Stimulated activated CD4-positive, alpha-beta T cell treated with anti-CD3 and anti-CD28 coated beads, TNF-alpha, amount 100 ng/mL, for 4 hours (primary cell): ENCODE data around the gene DENR.
"Not testable (repeated sequence)": the region's sequence is repeated elsewhere in the genome, so short reads cannot be mapped to it uniquely, and the experiment has no call there.

Source experiments
- DNase-seq, 3 experiments: peaks; one replicate each; pipeline ENCODE4 v3.0.0-alpha.2; 2020; ENCODE audit warnings: low read depth in 3 of 3

Gene DENR, protein sequence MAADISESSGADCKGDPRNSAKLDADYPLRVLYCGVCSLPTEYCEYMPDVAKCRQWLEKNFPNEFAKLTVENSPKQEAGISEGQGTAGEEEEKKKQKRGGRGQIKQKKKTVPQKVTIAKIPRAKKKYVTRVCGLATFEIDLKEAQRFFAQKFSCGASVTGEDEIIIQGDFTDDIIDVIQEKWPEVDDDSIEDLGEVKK

DNA sequence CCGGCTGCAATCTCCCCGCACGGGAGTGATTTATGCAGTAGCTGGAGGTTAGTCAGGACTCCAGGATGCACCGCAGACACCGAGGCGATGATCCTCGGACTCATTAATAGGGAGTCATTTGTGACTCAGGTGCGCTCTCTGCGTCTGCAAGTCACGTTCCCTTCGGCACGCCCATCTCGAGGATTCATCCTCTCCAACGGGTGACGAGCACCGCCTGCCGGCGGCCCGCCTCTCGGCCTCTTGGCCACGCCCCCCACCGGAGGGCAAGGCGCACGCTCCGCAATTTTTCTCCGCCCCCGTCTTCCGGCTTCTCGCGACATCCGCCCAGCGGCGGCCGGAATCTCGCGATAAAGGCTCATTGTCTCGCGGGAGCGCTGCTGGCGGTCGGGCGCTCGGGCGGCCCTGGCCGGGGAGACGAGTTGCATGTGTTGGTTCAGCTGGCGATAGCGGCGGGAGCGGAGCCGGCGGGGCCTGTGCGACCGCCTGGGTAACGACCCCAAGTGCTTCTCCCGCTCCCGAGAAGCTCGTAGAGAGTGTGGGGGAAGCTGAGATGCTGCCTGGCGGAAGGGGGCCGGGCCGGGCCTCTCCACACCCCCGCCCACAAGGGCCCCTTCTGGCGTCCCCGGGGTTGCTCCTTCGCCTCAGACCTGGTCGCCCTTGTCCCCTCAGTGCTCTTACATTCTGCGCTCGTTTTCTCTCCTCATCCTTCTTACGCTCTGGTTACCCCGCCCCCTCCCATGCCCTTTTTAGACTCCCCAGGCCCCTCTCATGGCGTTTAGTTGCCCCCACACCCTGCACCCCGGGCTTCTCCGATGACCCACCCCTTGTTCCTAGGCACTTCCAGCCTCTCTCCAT lies at the start of gene DENR:
Gene DENR (plus strand): TSS at position 361 of the 855 bp plus-strand sequence. CDS start 878 bp downstream, outside the sequence.
- DNase-seq = peak; percentile 99 to 100 (median 99)

DNA sequence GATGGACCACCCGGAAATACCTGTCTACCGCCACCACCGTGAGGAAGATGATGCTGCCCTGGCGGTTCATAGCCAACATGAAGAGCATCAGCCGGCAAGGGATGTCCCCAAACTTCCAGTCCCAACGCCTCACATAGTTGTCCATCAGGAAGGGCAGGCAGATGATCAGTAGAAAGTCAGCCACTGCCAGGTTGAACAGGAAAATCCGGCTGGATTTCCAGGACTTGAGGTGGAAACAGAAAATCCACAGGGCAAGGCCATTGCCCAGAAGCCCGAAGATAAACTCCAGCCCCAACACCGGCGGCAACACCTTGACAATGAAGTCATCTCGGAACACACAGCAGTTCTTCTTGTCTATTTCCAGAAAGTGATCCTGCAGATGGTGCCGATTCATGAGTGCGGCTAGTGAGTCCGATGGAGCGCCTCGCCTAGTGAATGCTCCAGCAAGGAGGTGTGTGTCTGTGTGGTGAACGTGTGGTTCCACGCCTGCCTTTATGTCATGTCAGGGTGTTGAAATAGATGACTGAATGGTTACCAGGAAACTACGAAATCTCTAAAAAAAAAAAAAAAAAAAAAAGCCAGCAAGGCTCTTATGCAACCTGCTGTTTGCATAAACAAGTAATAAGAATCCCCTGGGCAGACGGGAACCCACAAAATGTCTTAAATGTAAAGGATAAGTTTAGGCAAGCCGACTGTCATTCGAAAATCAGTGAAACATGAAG lies 49.6 kb upstream of the DENR start, which contains the start of gene HCAR2:
Gene HCAR2 (minus strand): TSS at position 468 of the 722 bp plus-strand sequence. CDS start 74 bp downstream, at position 394.
- not testable (repeated sequence) for DNase-seq

DNA sequence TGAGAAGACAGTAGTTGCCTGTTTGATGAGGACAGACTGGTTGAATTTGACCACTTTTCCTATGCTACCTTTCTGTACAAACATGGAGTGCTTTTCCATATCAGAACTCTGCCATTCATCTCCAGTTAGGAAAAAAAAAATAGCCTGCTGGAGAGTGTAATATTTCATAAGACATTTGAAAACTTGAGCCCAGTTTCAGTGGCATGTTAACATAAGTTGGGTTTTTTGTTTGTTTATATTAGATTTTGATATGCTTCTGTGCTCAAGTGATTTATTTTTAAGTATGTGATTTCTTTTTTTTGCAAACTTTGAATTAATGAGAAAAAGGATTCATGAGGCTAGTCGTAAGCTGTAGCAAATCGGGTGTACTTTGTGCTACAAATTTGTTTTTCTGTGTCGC lies 48.8 kb upstream of the DENR start:
- DNase-seq = not testable (repeated sequence)

DNA sequence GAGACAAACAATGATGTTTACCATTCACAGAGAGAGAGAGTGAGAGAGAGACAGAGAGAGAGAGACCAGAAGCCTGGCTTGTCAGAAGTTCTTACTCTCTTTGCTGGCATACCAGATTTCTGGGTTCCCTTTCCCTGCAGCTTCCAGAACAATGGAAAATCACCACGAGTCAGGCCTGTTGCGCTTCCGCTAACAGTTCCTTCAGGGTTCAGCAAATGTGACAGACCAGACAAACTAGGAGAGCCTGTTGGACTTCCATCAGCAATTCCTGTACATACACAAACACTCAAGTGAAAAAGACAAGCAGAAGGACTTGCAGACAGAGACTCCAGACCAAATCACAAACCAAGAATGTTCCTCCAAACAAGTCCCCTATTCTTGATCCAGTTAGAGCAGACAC lies 43.3 kb upstream of the DENR start:
- DNase-seq = not testable (repeated sequence)

DNA sequence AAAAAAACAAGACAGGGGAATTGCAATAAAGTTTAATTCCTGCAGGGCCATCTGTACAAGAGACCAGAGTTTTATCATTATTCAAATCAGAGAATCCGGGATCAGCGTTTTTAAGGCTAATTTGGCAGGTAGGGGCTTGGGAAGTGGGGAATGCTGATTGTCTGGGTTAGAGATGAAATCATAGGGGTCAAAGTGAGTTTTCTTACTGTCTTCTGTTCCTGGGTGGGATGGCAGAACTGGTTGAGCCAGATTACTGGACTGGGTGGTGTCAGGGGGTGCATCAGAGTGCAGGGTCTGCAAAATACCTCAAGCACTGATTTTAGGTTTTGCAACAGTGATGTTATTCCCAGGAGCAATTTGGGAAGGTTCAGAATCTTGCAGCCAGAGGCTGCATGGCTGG lies 42.3 kb upstream of the DENR start:
- DNase-seq = not testable (repeated sequence)

DNA sequence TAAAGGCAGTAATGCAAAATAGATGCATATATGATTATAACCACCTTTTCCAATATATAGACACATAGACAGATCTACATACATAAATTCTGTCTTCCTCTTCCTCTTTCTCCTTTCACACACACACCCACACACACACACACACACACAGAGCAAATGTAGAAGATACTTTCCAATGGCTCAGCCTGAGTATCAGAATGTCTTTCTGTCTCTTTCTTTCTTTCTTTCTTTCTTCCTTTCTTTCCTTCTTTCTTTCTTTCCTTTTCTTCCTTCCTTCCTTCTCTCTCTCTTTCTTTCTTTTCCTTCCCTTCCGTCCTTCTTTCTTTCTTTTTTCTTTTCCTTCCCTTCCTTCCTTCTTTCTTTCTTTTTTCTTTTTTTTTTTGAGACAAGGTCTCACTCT lies 41.4 kb upstream of the DENR start:
- not testable (repeated sequence) for DNase-seq

DNA sequence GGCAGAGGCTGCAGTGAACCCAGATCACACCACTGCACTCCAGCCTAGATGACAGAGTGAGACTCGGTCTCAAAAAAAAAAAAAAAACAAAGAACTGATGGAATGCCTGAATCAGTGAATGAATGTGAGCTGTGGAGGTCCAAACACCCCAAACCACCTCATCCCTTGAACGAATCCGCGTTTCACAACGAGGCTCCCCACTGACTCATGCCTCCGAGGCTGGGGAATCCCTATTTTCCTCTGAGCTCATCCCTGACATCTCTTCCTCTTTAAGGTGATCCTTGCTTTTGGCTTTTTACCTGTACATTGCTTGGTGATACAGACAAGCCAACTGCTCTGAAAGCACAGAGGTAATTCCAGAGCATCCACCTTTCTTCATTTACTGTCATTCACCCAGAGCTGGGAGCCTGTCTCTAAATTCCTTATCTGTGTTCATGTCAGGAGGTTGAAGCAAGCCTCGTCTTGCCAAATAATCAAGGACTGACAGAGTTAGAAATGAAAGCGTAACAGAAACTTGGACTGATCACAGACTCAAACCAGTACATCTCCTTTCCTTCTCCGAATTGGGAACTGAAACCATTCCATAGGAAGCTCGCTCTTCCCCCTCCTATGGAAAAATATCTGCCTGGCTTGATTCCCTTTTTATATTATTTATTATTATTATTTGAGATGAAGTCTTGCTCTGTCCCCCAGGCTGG lies 39.0 kb upstream of the DENR start:
- not testable (repeated sequence) for DNase-seq

DNA sequence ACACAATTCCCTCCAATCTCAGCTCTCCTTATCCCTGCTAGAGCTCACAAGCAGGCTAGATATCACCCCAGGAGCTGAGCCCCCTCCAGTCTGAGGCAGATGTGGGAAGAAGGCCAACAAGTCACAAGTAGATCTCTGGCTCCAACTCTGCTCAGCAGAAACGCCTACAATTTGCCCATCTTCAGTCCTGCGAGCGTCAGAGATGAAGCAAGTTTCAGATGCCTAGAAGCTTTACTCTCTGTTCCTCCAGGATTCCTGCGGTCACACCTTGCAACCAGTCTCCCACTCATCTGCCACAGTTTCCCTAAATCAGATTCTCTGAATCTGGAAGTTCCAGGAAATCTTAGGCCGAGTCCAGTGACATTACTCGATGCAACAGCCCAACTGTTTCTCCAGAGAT lies 37.4 kb upstream of the DENR start:
- DNase-seq = not testable (repeated sequence)

DNA sequence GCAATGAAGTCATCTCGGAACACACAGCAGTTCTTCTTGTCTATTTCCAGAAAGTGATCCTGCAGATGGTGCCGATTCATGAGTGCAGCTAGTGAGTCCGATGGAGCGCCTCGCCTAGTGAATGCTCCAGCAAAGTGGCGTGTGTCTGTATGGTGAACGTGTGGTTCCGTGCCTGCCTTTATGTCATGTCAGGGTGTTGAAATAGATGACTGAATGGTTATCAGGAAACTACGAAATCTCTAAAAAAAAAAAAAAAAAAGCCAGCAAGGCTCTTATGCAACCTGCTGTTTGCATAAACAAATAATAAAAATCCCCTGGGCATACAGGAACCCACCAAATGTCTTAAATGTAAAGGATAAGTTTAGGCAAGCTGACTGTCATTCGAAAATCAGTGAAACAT lies 36.0 kb upstream of the DENR start, which contains the start of gene HCAR3:
Gene HCAR3 (minus strand): TSS at position 154 of the 400 bp plus-strand sequence. CDS start 74 bp downstream, at position 80.
- DNase-seq = not testable (repeated sequence)

DNA sequence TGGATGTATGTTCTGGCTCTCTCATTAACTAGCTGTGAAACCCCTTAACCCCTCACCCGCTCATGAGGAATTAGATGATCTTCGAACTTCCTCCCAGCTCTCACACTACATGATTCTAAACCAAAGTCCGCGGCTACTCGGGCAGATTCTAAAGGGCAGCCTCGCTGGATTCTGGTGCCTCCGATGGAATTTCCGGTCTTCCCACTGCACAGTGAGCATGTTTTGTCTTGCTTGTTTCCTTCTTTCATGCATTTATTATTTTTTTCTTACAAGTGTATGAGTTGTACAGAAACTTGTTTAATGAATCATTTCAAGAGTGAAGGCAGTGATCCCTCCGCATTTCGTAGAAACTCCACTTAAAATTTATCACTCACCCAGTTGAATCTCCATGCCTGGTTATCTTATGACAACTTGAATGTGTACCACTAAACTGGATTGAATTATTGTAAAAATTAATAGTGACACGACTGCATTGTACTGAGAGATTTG lies 31.5 kb upstream of the DENR start:
- DNase-seq = no peak

DNA sequence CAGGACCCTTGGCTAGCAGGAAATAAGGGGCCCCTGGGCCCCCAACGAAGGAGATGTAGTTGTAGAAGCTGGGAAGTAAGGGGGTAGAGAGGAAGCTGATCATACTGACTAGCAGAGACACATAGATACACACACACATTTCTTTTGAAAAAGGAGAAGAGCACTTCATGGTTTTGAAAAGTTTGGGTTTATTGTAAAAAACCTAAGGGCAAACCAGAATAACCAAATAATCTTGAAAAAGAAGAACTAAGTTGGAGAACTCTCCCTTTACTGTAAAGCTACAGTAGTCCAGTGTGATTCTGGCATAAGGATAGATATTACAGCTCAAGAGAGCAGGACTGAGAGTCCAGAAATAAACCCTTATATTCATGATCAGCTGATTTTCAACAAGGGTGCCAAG lies 30.2 kb upstream of the DENR start:
- no peak for DNase-seq

DNA sequence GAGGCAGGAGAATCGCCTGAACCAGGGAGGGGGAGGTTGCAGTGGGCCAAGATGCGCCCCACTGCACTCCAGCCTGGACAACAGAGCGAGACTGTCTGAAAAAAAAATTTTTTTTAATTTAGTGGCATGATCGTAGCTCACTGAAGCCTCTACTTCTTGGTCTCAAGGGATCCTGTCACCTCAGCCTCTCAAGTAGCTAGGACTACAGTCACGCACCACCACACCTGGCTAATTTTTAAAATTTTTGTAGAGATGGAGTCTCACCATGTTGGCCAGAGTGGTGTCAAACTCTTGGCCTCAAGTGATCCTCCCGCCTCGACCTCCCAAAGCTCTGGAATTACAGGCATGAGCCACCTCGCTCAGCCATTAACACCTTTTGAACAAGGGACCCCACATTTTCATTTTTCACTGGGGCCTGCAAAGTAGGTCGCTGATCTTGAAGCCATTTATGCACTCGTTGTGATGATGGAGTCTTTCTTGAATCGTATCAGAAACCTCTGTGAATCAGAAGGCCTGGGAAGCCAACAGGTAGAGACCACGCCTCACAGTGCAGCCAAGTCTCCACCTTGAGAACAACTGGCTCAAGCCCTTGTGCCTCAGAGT lies 27.9 kb upstream of the DENR start:
- DNase-seq = no peak

DNA sequence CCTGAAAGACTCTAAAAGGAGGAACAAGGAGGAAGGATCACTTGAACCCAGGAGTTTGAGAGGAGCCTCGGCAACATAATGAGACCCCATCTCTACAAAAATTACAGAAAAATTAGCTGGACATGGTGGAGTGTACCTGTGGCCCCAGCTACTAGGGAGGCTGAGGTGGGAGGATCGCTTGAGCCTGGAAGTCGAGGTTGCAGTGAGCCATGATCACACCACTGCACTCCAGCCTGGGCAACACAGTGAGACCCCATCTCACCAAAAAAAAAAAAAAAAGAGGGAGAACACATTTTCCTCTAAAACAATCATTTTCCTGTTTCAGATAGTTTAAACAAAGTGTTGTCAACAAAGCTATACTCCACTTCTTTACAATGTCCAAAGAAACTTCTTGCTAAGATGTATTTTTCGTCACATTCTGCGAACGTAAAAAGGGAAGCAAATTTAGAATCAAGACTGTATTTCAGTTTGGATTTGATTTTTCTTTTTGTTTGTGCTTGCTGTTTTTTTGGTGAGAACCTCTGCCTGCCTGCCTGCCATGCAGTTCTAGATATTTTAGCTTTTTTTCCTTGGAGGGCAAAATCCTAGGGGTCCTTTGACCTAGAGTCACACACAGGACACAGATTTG lies 27.1 kb upstream of the DENR start:
- no peak for DNase-seq

DNA sequence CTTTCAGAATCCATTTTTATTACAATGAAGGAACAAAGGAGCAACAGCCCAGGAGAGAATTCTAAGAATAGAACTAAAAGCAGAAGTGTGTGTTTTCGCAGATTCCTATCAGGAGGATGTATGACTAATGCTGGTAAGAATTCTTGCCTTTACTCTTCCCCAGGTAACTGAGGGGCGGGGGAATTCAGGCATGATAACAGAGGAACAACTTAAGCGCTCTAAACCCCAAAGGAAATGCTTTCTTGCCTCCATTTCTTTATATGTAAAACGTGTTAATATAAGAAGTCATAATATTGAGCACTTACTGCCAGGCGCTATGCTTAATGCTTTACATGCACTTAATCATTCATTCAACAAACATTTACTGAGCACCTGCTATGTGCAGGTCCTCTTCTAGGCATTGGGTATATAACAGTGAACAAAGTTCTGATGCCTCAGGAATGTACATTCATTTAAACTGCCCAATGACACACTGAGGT lies 26.5 kb upstream of the DENR start:
- DNase-seq = peak in 1 of 3 experiments; percentile 12

DNA sequence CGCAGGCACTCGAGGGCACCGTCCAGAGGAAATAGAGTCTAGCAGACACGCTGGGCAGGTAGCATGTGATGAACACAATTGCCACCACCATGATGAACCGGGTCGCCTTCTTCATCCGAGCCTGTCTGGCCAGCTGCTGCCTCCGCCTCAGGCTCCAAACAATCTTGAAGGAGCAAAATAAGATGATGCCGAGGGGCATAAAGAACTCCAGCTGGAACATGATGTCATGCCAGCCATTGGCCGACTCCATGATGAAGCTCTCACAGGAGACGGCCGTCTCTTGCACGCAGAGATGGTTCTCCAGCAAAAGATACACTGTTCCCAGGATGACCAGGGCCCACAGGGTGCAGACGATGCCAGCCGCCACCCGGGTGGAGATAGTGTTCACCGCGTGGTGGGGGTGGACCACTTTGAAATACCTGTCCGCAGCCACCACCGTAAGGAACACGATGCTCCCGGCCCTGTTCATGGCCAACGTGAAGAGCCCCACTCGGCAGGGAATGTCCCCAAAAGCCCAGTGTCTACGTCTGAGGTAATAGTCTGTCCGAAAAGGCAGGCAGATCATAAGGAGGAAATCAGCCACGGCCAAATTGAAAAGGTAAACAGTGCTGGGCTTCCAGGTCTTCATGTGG lies 22.9 kb upstream of the DENR start:
- no peak for DNase-seq

DNA sequence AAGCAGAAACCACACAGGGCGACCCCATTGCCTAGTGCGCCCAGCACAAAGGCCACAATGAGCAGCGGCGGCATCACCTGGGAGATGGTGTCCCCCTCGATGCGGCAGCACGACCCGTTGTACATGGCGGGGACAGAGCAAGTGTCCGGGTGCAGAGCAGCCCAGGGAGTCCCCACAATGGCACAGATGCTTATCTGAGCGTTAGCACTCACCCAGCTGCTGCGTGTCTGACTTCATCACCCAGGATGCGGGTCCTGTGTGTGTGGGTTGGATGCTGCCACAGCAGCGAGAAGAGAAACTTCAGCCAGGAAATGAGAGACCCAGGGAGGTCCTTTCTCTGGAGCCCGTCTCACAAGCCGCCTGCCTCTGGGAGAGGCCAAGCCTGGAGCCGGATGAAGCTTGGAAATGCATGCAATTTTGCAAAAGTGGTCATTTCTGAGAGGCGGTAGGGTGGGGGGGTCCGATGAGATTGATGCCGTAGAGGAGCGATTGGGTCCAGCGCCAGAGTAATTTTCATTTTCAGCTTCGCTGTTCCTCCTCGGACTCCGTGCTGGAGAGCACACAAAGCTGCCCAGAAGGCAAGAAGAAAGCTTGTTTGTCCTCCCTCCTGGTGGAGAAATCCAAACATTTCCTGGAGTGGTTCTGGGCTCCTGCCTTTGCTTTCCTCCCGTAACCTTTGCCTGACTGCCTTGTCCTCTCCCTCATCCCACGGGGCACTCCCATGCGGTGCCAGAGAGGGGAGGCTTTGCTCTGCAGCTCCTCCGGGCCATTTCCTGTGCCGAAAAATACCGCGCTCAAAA lies 22.2 kb upstream of the DENR start, which contains the start of gene HCAR1:
Gene HCAR1 (minus strand): TSS at position 630 of the 800 bp plus-strand sequence. CDS start 505 bp downstream, at position 125.
- peak in 2 of 3 experiments; percentile 22 to 33 for DNase-seq

DNA sequence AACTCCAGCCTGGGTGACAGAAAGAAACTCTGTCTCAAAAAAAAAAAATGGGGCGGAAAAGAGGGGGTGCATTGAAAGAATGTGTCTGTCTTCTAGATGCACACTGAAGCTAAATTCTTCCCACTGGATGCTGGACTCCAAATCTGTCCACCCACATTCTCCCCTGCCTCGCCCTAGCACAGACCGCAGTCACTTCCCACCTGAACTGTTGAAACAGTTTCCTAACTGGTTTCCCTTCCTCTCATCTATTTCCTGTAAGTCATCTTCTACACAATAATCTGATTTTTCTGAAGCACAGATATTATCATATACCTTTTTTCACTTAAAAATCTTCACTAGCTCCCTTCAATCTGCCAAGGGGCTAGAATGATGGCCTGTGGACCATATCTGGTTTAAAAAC lies 20.5 kb upstream of the DENR start:
- no peak for DNase-seq

DNA sequence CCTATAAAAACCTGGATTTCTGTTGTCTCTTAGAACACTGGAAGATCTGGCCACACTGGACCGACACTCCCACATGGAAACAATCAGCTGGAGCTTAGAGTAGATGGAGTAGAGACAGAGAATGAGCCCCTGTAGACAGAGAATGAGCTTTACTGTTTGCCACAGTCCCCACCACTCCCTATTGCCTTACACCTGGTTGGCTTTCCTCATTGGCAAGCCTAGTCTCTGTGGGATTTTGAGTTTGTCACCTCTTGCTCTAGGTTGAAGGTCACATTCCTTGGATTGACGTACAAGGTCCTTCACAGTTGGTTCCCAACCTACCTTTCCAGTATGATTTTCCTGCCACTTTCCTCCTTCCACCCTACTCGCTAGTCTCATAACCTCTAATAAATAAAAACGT lies 20.0 kb upstream of the DENR start:
- DNase-seq = no peak

DNA sequence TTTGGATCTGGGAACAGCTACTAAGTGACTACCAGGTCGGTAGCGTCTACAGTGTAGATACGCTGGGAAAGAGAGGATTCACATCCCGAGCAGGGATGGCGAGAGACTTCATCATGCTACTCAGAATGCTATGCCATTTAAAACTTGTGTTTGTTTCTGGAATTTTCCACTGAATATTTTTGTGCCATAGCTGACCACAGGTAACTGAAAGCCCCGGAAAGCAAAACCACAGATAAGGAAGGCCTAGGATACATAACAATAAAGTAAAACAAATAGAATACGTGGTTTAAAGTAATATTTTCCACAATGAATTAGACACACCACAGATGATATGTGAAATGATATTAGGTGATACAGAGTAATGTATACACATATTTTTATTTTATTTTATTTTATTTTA lies 14.1 kb upstream of the DENR start:
- DNase-seq = no peak
